Head of caudate nucleus (tissue), 42 donors: ENCODE measurements around the gene IRF2BPL.
A peak's percentile ranks its signal among the peaks of the same experiment; 100 is the strongest.

Experiments
- DNase-seq, 42 donors: peaks; one replicate each; pipeline versions ENCODE4 v3.0.0 to v3.0.0-alpha.2; 2020 to 2021; ENCODE audit warnings: mixed read lengths in 7 of 42
- intact Hi-C: fragments of 100-400 bp; cut with DNase I; formaldehyde crosslinking; loops from one replicate; pipeline ENCODE4 v1.15.0; 2022

Gene IRF2BPL

GRCh38 chr14:77028384-77029231 is at the start of gene IRF2BPL:
Gene IRF2BPL, minus strand, starts transcription at chr14:77028708. Its CDS starts 916 bp downstream, at chr14:77027792.
- DNase-seq = peak; percentile 95 to 99 (median 98)
- intact Hi-C loops = loop anchor here (1.0 to 2.0 kb wide), 2 partner anchors 12 to 110 kb away; no protein-coding TSS in a partner anchor

GRCh38 chr14:77077040-77077439 is 48.5 kb upstream of the IRF2BPL start:
- intact Hi-C loops = no loop called here
- peak in 1 of 42 donors; percentile 13 for DNase-seq

DNA sequence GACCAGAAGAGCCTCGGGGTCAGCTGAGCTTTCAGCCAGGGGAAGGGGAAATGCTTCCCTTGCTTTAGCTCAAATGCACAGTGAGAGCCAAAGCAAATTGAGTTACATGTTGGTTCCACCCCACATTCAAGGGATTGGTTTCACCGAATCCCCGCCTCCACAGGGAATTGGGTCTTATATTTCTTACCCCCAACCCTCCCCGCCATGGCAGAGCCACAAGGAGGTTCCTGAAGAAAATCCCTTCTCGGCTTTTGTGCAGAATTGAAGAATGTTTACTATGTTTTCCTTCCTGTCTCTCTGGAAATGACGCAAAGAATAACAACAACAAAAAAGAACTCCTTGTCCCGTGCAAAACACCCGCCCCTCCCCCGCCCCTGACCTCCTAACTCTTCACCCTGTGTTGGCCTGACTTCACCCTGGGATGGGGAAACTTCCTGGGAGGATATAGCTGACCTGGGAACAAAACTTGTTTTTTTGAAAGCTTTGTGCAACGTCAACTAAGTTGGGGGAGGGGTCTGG is 47.7 kb upstream of the IRF2BPL start:
- intact Hi-C loops = no loop called here
- peak in 1 of 42 donors; percentile 11 for DNase-seq

DNA sequence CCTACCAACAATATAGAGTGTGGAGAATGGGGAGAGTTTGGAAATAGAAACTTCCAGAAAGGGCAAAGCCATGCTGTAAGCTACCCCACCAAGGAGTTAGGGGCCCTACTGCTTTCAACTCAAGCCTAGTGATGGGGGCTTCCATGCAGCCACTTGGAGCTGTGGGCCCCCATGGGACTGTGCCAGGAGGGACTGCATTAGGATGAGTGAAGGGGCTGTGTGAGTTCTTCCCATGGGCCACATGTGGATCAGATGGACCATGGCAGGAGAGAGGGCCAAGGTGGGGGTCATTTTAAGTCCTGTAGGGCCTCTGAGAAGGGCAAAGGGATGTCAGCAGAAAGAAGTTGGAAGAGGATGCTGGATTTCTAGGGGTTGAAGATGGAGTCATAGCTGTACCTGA is 46.5 kb upstream of the IRF2BPL start:
- DNase-seq = peak in 1 of 42 donors; percentile 13
- intact Hi-C loops = no loop called here

- intact Hi-C loops = loop anchor here (2.0 kb wide), 2 partner anchors 159 to 199 kb away; no protein-coding TSS in a partner anchor
- DNase-seq = peak in 1 of 42 donors; percentile 6
Measured at GRCh38 chr14:77071938-77072388, 43.5 kb upstream of the IRF2BPL start.

- peak in 1 of 42 donors; percentile 12 for DNase-seq
- intact Hi-C loops = no loop called here
Measured at GRCh38 chr14:77069551-77069950, 41.0 kb upstream of the IRF2BPL start.

DNA sequence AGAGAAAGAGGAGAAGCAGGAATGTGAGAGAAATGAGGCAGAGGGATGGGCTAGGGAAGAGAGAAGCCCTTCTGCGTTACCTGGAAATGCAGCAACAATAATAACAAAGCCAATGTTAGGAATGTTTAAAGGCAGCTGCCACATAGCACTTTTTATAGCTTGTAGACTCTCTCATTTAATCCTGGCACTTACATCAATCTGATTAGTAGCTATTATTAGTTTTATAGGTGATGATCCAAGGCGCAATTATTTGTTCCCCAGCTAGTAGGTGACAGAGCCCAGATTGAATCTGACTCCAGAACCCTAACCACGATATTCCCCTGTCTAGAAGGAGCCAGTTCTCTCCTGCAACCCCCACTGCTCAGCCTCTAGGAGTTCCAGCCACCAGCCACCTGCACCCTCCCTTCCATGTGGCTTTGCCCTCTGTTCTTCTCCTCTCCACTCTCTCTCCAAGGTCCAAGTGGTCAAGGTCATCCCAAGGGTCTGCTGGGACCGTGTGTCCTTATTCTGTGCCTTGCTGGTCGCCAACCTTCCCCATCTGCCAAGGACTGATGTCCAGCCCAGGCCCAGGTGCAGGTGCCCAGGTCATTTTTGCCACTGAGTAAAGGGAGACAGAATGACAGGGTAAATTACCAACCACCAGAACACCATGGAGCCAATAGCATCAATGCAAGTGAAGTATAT is 40.2 kb upstream of the IRF2BPL start:
- intact Hi-C loops = no loop called here
- DNase-seq = peak in 1 of 42 donors; percentile 12

GRCh38 chr14:77067632-77068516 is 39.4 kb upstream of the IRF2BPL start:
- DNase-seq = peak; percentile 48 to 91 (median 80)
- intact Hi-C loops = no loop called here

DNA sequence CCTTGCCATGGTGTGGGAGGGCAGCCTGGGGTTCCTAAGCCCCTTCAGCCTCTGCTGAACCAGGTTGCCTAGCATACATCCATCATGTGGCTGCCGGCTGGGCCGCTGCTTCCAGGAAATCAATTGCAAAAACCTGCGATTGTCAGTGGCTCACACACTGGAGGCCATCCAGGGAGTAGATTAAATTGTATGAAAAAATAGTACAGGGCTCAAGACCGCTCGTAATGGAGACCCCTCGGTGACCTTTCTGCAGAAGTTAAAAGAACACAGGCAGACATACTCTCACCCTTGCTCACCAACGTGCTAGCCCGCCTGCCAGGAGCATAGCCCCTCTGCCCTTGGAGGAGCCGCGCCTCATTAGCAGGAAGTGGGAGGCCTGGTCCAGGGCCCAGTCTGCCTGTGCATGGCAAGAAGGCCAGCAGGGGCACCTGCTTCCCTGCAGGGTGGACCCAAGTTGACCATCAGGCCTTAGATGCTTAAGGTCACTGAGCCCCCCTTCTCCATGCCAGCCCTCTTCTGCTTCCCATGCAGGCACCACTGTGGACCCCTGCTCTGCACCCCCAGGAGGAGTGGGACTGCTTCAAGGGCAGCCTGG is 38.2 kb upstream of the IRF2BPL start:
- peak in 1 of 42 donors; percentile 13 for DNase-seq
- intact Hi-C loops = no loop called here

DNA sequence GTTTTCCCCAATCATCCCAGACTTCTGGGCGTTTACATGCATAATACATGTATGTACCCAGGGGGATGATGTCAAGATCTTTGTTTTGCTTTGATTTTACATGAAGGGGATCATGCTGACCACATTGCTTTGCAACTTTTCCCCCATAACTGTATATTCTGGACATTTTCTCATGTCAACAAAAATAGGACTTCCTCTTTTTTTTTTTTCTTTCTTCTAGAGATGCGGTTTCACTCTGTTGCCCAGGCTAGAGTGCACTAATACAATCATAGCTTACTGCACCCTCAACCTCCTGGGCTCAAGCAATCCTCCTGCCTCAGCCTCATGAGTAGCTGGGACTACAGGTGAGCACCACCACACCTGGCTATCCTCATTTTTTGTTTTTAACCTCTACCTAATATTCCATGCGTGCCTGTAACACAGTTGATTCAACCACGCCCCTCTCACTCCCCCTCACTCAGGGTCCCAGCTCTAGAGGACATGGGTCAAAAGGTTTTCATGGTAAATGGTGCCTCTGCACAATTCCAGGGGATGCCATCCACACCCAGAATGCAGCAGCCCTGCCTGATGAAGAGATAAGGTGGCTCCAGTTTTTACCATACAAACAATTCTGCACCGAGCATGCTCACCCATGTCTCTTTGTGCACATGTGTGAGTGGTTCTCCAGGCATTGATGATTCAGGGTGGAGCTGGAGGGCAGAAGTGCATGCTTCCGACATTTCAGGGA is 37.5 kb upstream of the IRF2BPL start:
- intact Hi-C loops = no loop called here

GRCh38 chr14:77064521-77065178 is 36.1 kb upstream of the IRF2BPL start:
- peak in 3 of 42 donors; percentile 28 to 59 (median 42) for DNase-seq
- intact Hi-C loops = no loop called here

More for the DNA sequence above, 37.5 kb upstream of the IRF2BPL start:
- no peak for DNase-seq

- intact Hi-C loops = no loop called here
- DNase-seq = peak in 5 of 42 donors; percentile 40 to 66 (median 53)
Measured at GRCh38 chr14:77063571-77064171, 35.2 kb upstream of the IRF2BPL start.

DNA sequence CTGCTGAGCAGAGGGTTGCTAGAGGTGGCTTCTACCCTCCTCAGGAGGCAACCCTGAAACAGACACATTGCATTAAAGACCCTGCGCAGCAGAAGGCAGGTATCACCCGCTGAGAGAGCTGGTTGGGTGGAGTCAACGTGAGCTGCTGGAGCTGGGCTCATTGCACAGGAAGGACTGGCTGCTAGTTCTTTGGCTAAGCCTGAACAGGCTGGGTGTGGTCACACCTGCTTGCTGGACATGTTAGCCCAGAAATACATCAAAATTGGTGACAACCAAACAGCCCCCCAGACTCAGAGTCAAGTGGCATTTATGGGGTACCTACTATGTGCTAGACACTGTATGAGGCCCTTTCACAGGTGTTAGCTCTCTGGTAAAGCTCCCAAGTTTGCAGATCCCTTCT is 33.8 kb upstream of the IRF2BPL start:
- no peak for DNase-seq
- intact Hi-C loops = no loop called here

DNA sequence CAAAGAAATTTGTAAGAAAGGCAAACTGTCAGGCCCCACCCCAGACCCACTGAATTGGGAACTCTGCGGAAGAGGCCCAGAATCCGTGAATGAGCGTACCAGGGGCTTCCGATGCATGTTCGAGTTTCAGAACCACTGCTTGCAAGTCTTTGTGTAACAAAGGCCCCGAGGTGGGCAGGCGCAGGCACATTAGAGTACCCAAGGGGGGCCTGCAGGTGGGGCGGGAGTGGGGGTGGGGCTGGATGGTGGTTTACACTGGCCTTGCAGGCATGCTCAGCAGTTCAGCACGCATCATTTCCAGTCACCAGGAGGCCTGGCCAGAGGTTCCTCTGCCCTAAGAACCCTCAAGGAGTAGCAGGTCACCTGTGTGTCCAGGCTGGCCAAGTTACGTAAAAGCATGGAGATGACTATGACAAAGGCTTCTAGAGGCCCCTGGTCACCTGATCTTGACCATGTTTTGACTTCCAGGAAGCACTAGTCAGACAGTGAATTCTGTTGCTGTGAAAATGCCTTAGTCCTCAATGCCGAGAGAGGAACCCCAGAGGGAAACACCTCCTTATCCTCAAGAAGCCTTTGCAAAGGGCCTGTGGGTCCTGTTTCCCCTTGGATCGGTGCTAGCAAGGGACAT is 33.2 kb upstream of the IRF2BPL start:
- intact Hi-C loops = no loop called here
- no peak for DNase-seq

DNA sequence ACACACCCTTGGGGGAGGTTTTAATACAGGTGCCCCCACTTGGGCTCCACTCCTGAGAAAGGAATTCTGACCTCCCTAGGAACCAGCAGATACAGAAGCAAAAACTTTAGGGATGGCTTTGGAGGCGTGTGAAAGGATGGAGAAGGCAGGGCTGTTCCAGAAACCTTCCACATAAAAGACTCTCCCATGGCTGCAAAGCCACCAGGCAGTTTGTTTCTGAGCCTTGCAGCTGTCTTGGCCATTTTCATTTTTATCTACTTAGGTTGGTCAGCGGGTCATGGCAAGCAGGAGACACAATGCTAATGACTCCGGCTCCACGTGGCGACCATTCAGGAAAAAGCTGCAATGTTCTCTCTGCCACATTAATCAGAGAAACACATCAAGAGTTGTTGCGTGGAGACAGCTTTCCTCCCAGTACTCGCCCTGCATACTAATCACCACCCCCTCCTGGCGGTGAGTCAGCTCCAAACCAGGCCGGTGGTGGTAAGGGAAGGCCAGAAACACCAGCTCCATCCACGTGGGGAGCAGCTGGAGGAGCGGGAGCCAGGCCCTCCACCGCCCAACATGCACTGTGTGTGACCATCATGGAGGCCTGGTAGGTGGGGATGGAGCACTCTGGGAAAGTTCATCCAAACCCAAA is 30.9 kb upstream of the IRF2BPL start:
- intact Hi-C loops = no loop called here
- peak; percentile 73 to 97 (median 87) for DNase-seq

DNA sequence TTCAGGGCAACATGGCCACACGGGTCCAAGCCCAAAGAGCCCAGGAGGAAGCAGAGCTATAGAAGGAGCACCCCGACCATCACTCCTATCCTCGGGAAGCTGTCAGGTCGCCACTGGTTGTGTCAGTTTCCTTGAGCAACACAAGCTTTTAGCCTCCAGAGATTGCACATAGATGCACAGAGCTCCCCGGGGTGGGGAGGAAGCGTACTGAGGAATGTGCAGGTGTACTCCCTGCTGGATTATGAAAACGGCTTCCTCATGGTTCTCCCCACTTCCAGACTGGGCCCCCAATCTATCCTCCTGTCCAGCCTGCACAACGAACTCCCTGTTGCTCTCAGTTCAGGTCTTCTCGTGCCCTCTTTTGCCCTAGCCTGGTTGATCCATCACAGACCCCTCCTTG is 30.3 kb upstream of the IRF2BPL start:
- peak in 5 of 42 donors; percentile 31 to 52 (median 38) for DNase-seq
- intact Hi-C loops = no loop called here
